AG09319 (cell line): ENCODE measurements around the gene DBNL.

Source experiments
- DNase-seq: peaks from one replicate; pipeline ENCODE4 v3.0.0-alpha.2; 2010; ENCODE audit warnings: low read depth; ENCODE audit errors: extremely low read depth
- TF ChIP-seq, protein P1 (sequence below): IDR thresholded peaks from 2 replicates; pipeline ENCODE4 v1.5.1; 2011; ENCODE audit warnings: low read depth, mild to moderate bottlenecking, inconsistent platforms, low read length, moderate library complexity

DBNL gene

DNA sequence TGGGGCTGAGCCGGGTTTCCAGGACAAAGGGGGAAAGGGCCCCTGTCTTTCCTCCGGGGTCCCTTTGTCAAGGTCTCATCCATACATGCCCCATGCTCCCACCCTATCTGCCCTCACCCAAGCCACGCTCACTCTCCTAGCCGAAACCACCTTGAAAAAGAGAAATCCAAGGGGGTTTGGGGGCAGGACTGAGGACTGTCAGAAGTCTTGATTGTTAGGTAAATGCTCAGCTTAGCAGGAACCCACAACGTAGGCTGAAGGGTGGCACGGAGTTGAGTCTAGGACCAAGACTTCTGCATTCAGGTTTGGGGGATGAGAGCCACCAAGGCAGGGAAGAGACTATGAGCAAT is 21.6 kb downstream of the DBNL start:
- TF ChIP-seq, protein P1, sequence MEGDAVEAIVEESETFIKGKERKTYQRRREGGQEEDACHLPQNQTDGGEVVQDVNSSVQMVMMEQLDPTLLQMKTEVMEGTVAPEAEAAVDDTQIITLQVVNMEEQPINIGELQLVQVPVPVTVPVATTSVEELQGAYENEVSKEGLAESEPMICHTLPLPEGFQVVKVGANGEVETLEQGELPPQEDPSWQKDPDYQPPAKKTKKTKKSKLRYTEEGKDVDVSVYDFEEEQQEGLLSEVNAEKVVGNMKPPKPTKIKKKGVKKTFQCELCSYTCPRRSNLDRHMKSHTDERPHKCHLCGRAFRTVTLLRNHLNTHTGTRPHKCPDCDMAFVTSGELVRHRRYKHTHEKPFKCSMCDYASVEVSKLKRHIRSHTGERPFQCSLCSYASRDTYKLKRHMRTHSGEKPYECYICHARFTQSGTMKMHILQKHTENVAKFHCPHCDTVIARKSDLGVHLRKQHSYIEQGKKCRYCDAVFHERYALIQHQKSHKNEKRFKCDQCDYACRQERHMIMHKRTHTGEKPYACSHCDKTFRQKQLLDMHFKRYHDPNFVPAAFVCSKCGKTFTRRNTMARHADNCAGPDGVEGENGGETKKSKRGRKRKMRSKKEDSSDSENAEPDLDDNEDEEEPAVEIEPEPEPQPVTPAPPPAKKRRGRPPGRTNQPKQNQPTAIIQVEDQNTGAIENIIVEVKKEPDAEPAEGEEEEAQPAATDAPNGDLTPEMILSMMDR = no peak
- DNase-seq = no peak

GRCh38 chr7:44066494-44067063 is 22.1 kb downstream of the DBNL start:
- TF ChIP-seq, protein P1 = no peak
- no peak for DNase-seq

- DNase-seq = no peak
- TF ChIP-seq, protein P1 = no peak
Observed at GRCh38 chr7:44067064-44067951, 22.8 kb downstream of the DBNL start.

- DNase-seq = no peak
- TF ChIP-seq, protein P1 = no peak
Observed at GRCh38 chr7:44068054-44068453, 23.6 kb downstream of the DBNL start.

DNA sequence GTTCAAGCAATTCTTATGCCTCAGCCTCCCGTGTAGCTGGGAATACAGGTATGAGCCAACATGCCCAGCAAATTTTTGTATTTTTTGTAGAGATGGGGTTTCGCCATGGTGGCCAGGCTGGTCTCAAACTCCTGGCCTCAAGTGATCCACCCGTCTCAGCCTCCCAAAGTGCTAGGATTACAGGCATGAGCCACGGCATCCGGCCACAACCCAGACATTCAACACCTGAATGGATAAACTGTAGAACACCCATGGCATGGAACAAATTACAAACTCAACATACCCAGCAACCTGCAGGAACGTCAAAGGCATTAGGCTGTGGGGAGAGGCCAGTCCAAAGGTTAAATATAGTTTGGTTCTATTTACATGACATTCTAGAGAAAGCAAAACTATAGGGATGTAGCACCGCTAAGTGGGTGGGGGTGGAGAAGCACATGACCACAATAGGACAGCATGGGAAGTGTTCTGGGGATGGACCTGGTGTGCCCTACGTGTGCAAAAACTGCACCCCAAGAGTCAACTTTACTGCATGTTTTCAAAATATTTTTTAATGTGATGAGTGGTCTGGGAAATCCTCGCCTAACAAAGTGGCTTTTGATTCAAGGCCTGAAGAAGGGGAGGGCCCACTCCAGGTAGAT is 27.3 kb downstream of the DBNL start:
- no peak for DNase-seq
- TF ChIP-seq, protein P1 = no peak

DNA sequence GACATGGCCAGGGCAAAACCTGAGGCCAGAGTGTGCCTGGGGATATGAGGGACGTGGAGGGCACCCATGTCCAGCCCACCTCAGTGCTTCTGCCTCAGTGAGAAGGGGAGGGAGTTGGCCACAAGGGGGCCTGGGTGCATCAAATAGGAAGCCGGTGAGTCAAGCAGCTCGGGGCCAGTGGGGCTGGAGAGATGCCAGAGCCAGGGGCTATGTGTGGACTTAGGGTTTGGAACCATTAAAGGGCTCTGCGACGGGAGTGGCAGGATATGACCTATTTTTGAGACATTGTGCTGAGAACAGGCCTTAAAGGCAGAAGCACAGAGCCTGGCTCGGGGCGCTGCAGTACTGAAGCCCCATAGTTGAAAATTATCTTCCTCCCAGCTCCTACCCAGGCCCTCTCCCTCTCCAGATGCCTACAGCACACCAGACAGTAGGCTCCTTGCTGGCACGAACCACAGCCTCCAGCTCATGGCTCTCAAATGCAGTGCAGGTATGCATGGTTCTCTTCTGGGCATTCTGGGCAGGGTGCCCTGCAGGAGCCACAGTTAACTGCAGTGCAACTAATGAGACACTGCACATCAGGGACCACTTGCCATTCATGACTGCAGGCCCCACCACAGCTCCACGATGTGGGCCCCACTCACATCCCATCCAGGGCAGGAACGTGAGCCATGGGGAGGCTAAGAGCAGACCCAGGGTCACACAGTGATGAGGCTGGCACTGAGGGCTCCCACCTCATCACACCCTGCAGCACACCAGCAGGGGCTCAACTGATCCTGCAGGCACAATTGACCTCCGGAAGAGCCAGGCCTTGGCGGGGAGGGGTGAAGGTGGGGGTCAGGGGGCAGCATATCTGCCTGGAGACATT is 28.1 kb downstream of the DBNL start:
- TF ChIP-seq, protein P1 = peak; percentile 92
- DNase-seq = peak; percentile 61
